HG02798 (cell line): ENCODE results near the gene PTPN4.
"Not testable (repeated sequence)": the region's sequence is repeated elsewhere in the genome, so short reads cannot be mapped to it uniquely, and the experiment has no call there.

Source experiments
- ATAC-seq: cut with Tn5 transposase; IDR thresholded peaks from one replicate; pipeline ENCODE4 v1.9.1; 2021; ENCODE audit warnings: mild to moderate bottlenecking; ENCODE audit not compliant: unreplicated experiment, poor library complexity

The PTPN4 gene

GRCh38 chr2:119914266-119914665 lies 154.5 kb downstream of the PTPN4 start:
- ATAC-seq = no peak

GRCh38 chr2:119921825-119922224 lies 162.1 kb downstream of the PTPN4 start:
- no peak for ATAC-seq

DNA sequence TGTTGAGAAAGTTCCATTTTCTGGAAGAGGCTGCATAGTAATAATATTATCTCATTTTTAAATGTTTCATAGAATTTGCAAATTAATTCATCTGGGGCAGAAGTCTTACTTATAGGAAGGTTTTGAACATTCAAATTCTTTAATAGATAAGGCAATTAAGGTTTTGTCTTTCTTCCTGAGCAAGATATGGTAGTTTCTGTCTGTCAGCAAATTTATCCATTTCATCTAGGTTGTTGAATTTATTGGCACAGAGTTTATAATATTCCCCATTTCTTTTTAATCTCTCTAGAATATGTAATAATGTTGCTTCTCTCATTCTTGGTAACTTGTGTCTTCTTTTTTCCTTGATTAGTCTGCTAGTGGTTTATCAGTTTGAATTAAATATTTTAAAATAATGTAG lies 163.0 kb downstream of the PTPN4 start:
- ATAC-seq = no peak

GRCh38 chr2:119929537-119929936 lies 169.8 kb downstream of the PTPN4 start:
- ATAC-seq = no peak

DNA sequence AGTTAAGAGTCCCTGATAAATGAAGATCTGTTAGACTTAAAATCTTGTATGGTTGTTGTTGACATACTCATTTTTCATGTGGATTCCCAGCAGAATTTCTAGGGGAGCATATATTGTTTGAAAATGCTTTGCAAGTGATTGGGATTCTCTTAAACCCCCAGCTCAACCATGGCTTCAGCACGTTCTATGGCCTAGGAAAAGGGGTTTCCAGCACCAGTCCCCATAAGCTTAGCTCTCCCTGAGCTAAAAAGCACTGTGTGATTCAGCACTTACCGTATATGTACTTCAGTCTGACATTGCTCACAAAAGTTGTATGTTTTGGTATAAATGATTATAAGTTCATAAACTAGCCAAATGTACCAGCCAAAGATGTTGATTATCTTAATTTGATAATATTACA lies 173.1 kb downstream of the PTPN4 start:
- ATAC-seq = no peak

DNA sequence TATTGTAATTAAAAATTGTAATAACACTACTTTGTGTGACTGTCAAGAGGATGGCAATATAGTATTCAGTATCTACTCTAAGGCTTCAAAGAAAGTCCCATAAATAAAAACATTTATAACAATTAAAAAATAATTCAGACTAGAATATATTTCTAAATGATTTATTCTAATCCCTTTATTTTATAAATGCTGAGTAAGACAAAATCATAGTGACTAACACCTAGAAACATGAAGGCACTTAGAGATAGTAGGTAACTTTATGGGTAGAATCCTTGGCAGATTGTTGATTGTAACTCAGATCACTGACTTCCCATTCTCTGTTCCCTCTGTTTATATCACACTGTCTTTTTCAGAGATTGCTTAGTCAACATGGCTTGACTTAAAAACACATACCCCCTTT lies 174.6 kb downstream of the PTPN4 start:
- no peak for ATAC-seq

DNA sequence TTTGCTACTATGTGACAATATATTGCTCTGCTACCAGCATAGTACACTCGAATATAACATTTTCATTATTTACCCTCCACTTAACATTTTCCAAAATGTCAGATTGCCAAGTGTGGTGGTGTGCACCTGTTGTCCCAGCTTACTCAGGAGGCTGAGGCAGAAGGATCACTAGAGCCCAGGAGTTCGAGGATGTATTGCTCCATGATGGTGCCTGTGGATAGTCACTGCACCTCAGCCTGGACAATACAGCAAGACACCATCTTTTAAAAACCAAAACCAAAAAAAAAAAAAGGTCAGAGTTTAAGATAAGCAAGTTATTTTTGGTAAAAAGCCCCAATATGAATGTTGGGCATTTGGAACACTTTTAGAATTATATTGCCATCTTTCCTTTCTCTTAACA lies 178.0 kb downstream of the PTPN4 start:
- no peak for ATAC-seq

DNA sequence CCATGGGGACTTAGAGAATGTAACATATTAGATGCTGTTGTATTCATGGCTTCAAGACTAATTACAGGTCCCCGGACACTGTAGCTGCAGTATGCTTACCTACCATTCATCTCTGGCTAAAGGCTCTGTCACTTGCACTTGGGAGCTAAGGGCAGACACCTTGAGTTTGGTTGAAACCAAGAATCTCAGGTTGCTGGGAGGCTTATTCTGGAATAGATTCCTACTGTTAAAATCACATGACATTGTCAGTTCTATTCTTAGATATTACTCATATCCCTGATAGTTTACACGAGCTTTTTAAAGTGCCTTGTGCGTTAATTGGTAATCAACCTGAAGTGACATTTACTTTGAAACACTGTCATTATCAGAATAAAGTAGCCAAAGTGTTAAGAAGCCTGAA lies 180.2 kb downstream of the PTPN4 start:
- no peak for ATAC-seq

GRCh38 chr2:119940856-119941255 lies 181.1 kb downstream of the PTPN4 start:
- no peak for ATAC-seq

DNA sequence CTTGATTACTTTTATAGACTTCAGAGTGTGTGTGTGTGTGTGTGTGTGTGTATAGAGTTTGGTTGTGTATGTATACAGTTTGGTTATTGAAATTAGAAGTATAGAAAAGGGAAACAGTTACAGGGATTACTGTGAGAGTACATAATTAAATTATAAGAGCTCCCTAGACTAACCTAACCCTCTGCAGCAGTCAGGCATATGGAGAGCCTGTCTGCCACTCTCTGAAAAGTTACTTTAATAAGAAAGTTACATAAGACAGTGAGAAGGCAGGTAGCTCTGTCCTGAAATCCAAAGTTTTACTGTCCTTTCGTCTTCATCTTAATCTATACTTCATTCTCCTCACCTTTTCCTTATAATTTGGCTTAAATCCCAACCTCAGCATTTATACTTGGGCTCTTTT lies 181.7 kb downstream of the PTPN4 start:
- no peak for ATAC-seq

- ATAC-seq = no peak
These were observed 182.3 kb downstream of the PTPN4 start for GRCh38 chr2:119941981-119942513.

- ATAC-seq = no peak
These were observed 183.3 kb downstream of the PTPN4 start for GRCh38 chr2:119943058-119943457.

DNA sequence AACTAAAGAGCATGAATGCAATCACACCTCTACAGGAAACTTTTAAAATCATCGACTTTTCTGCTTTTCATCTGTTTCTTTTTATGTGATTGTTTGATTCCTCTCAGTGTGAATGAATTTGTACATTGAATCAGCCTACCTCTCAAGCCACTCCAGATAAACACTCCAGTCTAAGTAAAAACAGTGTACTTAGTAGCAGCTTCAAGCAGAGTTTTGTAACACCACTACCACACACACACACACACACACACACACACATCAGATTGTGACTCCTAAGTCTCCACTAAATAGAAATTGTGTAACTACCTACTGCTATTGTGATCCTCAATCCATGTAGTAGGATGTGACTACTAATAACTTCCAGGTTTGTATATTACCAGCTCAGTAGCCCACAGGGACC lies 187.8 kb downstream of the PTPN4 start:
- ATAC-seq = no peak

DNA sequence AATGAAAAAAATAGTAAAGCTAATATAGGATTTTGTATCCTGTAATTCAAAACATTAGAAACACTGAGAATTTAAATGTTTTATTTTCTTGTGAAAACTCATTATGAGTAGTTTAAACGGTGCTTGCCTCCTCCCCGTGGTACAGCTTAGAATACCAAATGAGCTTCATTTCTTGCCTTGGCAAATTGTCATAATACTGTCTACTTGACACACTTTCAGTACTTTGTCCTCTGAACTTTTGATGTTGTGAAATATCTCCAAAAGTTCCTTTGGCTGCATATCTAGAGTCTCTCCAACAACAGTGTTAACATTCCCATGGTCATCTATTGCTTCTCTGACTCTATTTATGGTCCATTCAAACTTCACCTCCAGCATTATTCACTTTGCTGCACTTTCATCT lies 191.2 kb downstream of the PTPN4 start:
- no peak for ATAC-seq

DNA sequence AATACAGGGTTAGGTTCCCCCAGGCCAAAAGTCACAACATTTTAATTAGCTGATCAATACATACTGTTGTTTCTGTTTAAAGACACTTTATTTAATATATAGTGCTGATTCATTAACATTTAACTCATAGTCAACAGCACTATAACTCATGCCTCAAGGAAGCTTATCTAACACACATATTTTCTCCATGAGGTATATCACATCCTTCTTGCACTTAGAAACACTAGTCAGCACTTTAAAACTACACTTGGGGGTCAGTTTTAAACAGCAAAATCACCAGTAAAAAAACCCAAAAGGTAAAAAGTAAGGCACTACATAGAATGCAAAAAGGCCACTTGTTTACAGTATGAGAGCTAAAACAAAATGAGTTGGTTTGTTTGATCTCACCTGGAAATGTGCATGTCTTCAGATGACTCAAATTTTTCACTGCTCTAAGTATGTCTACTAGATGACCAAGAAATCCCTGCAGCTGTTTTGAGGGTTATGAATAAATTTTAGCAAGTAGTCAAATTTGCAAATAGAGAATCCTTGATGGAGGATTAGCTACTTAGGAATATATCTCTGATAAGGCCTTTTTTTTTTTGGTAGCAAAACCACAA lies 199.0 kb downstream of the PTPN4 start:
- ATAC-seq = no peak

GRCh38 chr2:119960821-119961220 lies 201.1 kb downstream of the PTPN4 start:
- ATAC-seq = no peak

GRCh38 chr2:119981896-119982295 lies 222.2 kb downstream of the PTPN4 start:
- no peak for ATAC-seq

- ATAC-seq = no peak
These were observed 222.8 kb downstream of the PTPN4 start for GRCh38 chr2:119982506-119982905.

GRCh38 chr2:119983108-119983507 lies 223.4 kb downstream of the PTPN4 start:
- no peak for ATAC-seq

DNA sequence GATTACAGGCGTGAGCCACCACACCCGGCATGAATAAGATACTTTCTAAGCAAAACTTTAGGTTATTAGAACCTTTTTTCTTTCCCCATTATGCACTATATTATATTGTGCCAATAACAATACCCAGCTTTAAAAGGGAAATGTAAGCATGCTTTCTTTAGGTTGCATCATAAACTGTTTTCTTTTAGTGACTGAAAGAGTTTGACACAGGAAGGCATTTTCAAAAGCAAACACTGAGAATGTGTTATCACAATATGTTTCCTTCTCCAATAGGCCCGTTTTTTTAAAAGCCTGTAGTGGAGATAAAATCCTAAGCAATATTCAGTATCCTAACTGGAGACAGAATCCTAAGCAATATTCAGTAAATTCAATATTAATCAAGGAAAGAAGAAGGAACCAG lies 236.4 kb downstream of the PTPN4 start:
- no peak for ATAC-seq

GRCh38 chr2:119996896-119997891 lies 237.5 kb downstream of the PTPN4 start:
- not testable (repeated sequence) for ATAC-seq
